WTC11 (cell line): Measurements from ENCODE around the gene CCDC6. TPM values are rescaled to one million over a fixed set of nuclear protein-coding genes. Genes with fewer than 3 reads are reported as not detected.

Experiments used
- ATAC-seq: fragments of 200-7000 bp; cut with Tn5 transposase; 2 replicates; pipeline ENCODE4 v1.10.0; 2021; ENCODE audit warnings: mild to moderate bottlenecking, moderate library complexity
- CTCF ChIA-PET: fragments of 300-600 bp; sonication (Branson Sonifier 250); formaldehyde crosslinking; loops from one replicate; lab custom pipeline; 2021; ENCODE audit warnings: antibody characterized with exemption; lab: Charles Lee
- POLR2A ChIA-PET: fragments of 350-600 bp; sonication (Branson Sonifier 250); formaldehyde crosslinking; loops from one replicate; lab custom pipeline; 2021; ENCODE audit warnings: antibody characterized with exemption; lab: Charles Lee
- DNase-seq: peaks from one replicate; pipeline ENCODE4 v3.0.0; 2021; ENCODE audit warnings: low spot score
- H3K27ac Mint-ChIP-seq: 2 replicates; pipeline ENCODE4 v1.8.0; 2021; ENCODE audit warnings: mixed read lengths
- H3K27me3 Mint-ChIP-seq: 2 replicates; pipeline ENCODE4 v1.8.0; 2021; ENCODE audit warnings: low read depth, mild to moderate bottlenecking, moderate library complexity, mixed read lengths
- H3K36me3 Mint-ChIP-seq: 2 replicates; pipeline ENCODE4 v1.8.0; 2021; ENCODE audit warnings: mixed read lengths
- H3K4me1 Mint-ChIP-seq: 2 replicates; pipeline ENCODE4 v1.8.0; 2022; ENCODE audit warnings: mixed read lengths
- H3K4me3 Mint-ChIP-seq: 2 replicates; pipeline ENCODE4 v1.8.0; 2021; ENCODE audit warnings: mild to moderate bottlenecking, moderate library complexity, mixed read lengths
- H3K9me3 Mint-ChIP-seq: 2 replicates; pipeline ENCODE4 v1.8.0; 2021; ENCODE audit warnings: mixed read lengths
- ARID4B ChIP-seq: sonication (generic); formaldehyde crosslinking; IDR thresholded peaks from 2 replicates; pipeline ENCODE4 v1.8.0; 2023; ENCODE audit warnings: missing genetic modification reagents, mild to moderate bottlenecking, borderline replicate concordance
- ATF3 ChIP-seq: sonication (generic); formaldehyde crosslinking; conservative IDR thresholded peaks from 2 replicates; pipeline ENCODE4 v1.8.1; 2022; ENCODE audit warnings: mild to moderate bottlenecking, missing genetic modification reagents
- CREB1 ChIP-seq: sonication (generic); formaldehyde crosslinking; IDR thresholded peaks from 2 replicates; pipeline ENCODE4 v1.8.0; 2023; ENCODE audit warnings: mild to moderate bottlenecking, missing genetic modification reagents
- ESRRA ChIP-seq: sonication (generic); formaldehyde crosslinking; IDR thresholded peaks from 2 replicates; pipeline ENCODE4 v1.8.1; 2022; ENCODE audit warnings: mild to moderate bottlenecking, missing genetic modification reagents, borderline replicate concordance
- FOXK1 ChIP-seq: sonication (generic); formaldehyde crosslinking; IDR thresholded peaks from 2 replicates; pipeline ENCODE4 v1.8.0; 2022; ENCODE audit warnings: mild to moderate bottlenecking, moderate library complexity, missing genetic modification reagents
- GABPB1 ChIP-seq: sonication (generic); formaldehyde crosslinking; IDR thresholded peaks from 2 replicates; pipeline ENCODE4 v1.8.1; 2023; ENCODE audit warnings: mild to moderate bottlenecking, missing genetic modification reagents
- HMGA2 ChIP-seq: fragments of 250-450 bp; sonication (Bioruptor Pico); IDR thresholded peaks from 2 replicates; pipeline ENCODE4 v1.4.0; 2021; ENCODE audit warnings: mild to moderate bottlenecking, moderate library complexity
- JAZF1 ChIP-seq: fragments of 250-450 bp; sonication (Bioruptor Pico); IDR thresholded peaks from 2 replicates; pipeline ENCODE4 v1.9.0; 2021; ENCODE audit warnings: moderate library complexity, mild to moderate bottlenecking, inconsistent platforms
- KAT7 ChIP-seq: sonication (generic); formaldehyde crosslinking; IDR thresholded peaks from 2 replicates; pipeline ENCODE4 v1.8.1; 2023; ENCODE audit warnings: missing genetic modification reagents, mild to moderate bottlenecking, borderline replicate concordance
- NFE2L1 ChIP-seq: sonication (generic); formaldehyde crosslinking; IDR thresholded peaks from 2 replicates; pipeline ENCODE4 v1.8.1; 2023; ENCODE audit warnings: missing genetic modification reagents
- SOX15 ChIP-seq: fragments of 250-450 bp; sonication (Bioruptor Pico); IDR thresholded peaks from 2 replicates; pipeline ENCODE4 v1.9.0; 2021; ENCODE audit warnings: mild to moderate bottlenecking
- TCF7 ChIP-seq: sonication (generic); formaldehyde crosslinking; IDR thresholded peaks from 2 replicates; pipeline ENCODE4 v1.8.0; 2022; ENCODE audit warnings: mild to moderate bottlenecking, low read depth, missing genetic modification reagents, moderate library complexity
- ZNF416 ChIP-seq: fragments of 250-450 bp; sonication (Bioruptor Pico); IDR thresholded peaks from 2 replicates; pipeline ENCODE4 v1.9.0; 2021; ENCODE audit warnings: mild to moderate bottlenecking, inconsistent platforms
- total RNA-seq: library from RNA; stranded (reverse); gene quantifications from 3 replicates; pipeline ENCODE4 v1.2.3, GENCODE V29; 2021
- TF ChIP-seq, protein P1 (sequence below): fragments of 250-450 bp; sonication (Bioruptor Pico); IDR thresholded peaks from 2 replicates; pipeline ENCODE4 v1.9.0; 2021; ENCODE audit warnings: mild to moderate bottlenecking
- TF ChIP-seq, protein P2 (sequence below): fragments of 250-450 bp; sonication (Bioruptor Pico); IDR thresholded peaks from 2 replicates; pipeline ENCODE4 v1.9.0; 2021; ENCODE audit warnings: mild to moderate bottlenecking
- TF ChIP-seq, protein P3 (sequence below): sonication (generic); formaldehyde crosslinking; IDR thresholded peaks from 2 replicates; pipeline ENCODE4 v1.8.1; 2023; ENCODE audit warnings: mild to moderate bottlenecking, missing genetic modification reagents, moderate library complexity
- TF ChIP-seq, protein P4 (sequence below): sonication (generic); formaldehyde crosslinking; IDR thresholded peaks from 2 replicates; pipeline ENCODE4 v1.8.1; 2023; ENCODE audit warnings: mild to moderate bottlenecking, missing genetic modification reagents

CCDC6 gene
- total RNA-seq, 1 experiment from 2014 or later, result 55.2 TPM

- H3K9me3 Mint-ChIP-seq, result peaks cover 36% of the 10 kb centered on the region
- TF ChIP-seq ZNF416 (no peak), KAT7 (CRISPR knock-in tag) (no peak), JAZF1 (no peak), CREB1 (CRISPR knock-in tag) (no peak), SOX15 (CRISPR knock-in tag) (no peak), TCF7 (no peak), ATF3 (no peak), ARID4B (CRISPR knock-in tag) (no peak), ESRRA (CRISPR knock-in tag) (no peak), HMGA2 (CRISPR knock-in tag) (no peak), FOXK1 (no peak), NFE2L1 (CRISPR knock-in tag) (no peak), GABPB1 (CRISPR knock-in tag) (no peak)
- TF ChIP-seq, protein P1, sequence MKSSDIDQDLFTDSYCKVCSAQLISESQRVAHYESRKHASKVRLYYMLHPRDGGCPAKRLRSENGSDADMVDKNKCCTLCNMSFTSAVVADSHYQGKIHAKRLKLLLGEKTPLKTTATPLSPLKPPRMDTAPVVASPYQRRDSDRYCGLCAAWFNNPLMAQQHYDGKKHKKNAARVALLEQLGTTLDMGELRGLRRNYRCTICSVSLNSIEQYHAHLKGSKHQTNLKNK (CRISPR knock-in tag), result no peak
- TF ChIP-seq, protein P2, sequence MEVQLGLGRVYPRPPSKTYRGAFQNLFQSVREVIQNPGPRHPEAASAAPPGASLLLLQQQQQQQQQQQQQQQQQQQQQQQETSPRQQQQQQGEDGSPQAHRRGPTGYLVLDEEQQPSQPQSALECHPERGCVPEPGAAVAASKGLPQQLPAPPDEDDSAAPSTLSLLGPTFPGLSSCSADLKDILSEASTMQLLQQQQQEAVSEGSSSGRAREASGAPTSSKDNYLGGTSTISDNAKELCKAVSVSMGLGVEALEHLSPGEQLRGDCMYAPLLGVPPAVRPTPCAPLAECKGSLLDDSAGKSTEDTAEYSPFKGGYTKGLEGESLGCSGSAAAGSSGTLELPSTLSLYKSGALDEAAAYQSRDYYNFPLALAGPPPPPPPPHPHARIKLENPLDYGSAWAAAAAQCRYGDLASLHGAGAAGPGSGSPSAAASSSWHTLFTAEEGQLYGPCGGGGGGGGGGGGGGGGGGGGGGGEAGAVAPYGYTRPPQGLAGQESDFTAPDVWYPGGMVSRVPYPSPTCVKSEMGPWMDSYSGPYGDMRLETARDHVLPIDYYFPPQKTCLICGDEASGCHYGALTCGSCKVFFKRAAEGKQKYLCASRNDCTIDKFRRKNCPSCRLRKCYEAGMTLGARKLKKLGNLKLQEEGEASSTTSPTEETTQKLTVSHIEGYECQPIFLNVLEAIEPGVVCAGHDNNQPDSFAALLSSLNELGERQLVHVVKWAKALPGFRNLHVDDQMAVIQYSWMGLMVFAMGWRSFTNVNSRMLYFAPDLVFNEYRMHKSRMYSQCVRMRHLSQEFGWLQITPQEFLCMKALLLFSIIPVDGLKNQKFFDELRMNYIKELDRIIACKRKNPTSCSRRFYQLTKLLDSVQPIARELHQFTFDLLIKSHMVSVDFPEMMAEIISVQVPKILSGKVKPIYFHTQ (CRISPR knock-in tag), result no peak
- TF ChIP-seq, protein P3, sequence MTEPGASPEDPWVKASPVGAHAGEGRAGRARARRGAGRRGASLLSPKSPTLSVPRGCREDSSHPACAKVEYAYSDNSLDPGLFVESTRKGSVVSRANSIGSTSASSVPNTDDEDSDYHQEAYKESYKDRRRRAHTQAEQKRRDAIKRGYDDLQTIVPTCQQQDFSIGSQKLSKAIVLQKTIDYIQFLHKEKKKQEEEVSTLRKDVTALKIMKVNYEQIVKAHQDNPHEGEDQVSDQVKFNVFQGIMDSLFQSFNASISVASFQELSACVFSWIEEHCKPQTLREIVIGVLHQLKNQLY, result no peak
- TF ChIP-seq, protein P4, sequence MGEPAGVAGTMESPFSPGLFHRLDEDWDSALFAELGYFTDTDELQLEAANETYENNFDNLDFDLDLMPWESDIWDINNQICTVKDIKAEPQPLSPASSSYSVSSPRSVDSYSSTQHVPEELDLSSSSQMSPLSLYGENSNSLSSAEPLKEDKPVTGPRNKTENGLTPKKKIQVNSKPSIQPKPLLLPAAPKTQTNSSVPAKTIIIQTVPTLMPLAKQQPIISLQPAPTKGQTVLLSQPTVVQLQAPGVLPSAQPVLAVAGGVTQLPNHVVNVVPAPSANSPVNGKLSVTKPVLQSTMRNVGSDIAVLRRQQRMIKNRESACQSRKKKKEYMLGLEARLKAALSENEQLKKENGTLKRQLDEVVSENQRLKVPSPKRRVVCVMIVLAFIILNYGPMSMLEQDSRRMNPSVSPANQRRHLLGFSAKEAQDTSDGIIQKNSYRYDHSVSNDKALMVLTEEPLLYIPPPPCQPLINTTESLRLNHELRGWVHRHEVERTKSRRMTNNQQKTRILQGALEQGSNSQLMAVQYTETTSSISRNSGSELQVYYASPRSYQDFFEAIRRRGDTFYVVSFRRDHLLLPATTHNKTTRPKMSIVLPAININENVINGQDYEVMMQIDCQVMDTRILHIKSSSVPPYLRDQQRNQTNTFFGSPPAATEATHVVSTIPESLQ (CRISPR knock-in tag), result no peak
- TF ChIP-seq, all 79 proteins: peak for 0
- Mint-ChIP-seq H3K36me3 (peaks cover 29% of the 10 kb centered on the region), H3K27me3 (no peaks in the 10 kb centered on the region), H3K27ac (no peak overlapping the region), H3K4me1 (no peaks in the 10 kb centered on the region), H3K4me3 (no peak overlapping the region)
- no peak for ATAC-seq
- ChIA-PET POLR2A (no interaction called here), CTCF (interaction anchor here (0.9 to 1.3 kb wide), 2 partner anchors 51 to 71 kb away, joined by 3 read pairs; partner anchors contain the start of gene SLC16A9)
- no peak for DNase-seq
These were observed 126.4 kb downstream of the CCDC6 start for GRCh38 chr10:59779756-59780533.
